ENCODE results near the gene HS2ST1. TPM values are rescaled to one million over a fixed set of nuclear protein-coding genes. Genes with fewer than 3 reads are reported as not detected.

The HS2ST1 gene
- total and polyA plus RNA-seq, 2 donors (not counting 3 experiments of a cell fraction or from before 2014, with no cell fraction given) = 5.5 to 31.2 TPM

- Histone ChIP-seq H2AFZ (ENCODE audit: low read depth, low read length) (no peak overlapping the region), H3K36me3 (ENCODE audit: control insufficient read depth in 2 of 2, extremely low read depth in 1 of 2, insufficient read depth in 2 of 2, low read length in 2 of 2) (no peaks in the 10 kb centered on the region), H3K9me3 (replicated peaks; ENCODE audit: control insufficient read depth, insufficient read depth, low read length) (no peaks in the 10 kb centered on the region), H3K27ac (ENCODE audit: insufficient read depth, low read depth, low read length) (no peak overlapping the region), H4K20me1 (replicated peaks; ENCODE audit: control insufficient read depth, extremely low read depth, insufficient read depth, low read length) (no peaks in the 10 kb centered on the region), H3K4me1 (ENCODE audit: control insufficient read depth, extremely low read depth, insufficient read depth, low read length) (peaks cover 2% of the 10 kb centered on the region), H3K9me1 (replicated peaks; ENCODE audit: control insufficient read depth, extremely low read depth, insufficient read depth, low read length) (no peaks in the 10 kb centered on the region), H3K4me2 (ENCODE audit: insufficient read depth, low read length) (no peak overlapping the region), H3K4me3 (replicated peaks in 1 of 3; ENCODE audit: insufficient read depth in 1 of 3, low read depth in 1 of 3, low read length in 3 of 3) (no peak overlapping the region), H3K27me3 (ENCODE audit: control insufficient read depth in 2 of 2, insufficient read depth in 2 of 2, low read length in 2 of 2) (peaks cover 0 to 10% of the 10 kb centered on the region in 2 experiments), H3K79me2 (ENCODE audit: control insufficient read depth, insufficient read depth, low read length) (no peaks in the 10 kb centered on the region), H3K9ac (replicated peaks; ENCODE audit: extremely low read depth, insufficient read depth, low read length) (no peak overlapping the region)
- ChIA-PET CTCF (interaction anchor here (0.8 to 1.4 kb wide), 3 partner anchors 9 to 824 kb away, joined by 3 to 7 read pairs (median 4); no protein-coding TSS in a partner anchor), POLR2A (no interaction called here)
- TF ChIP-seq CTCF (IDR thresholded peaks at IDR 0.05; ENCODE audit: extremely low read depth in 1 of 2, insufficient read depth in 1 of 2, low read depth in 1 of 2, low read length in 2 of 2) (no peak), MAX (IDR thresholded peaks at IDR 0.05; ENCODE audit: insufficient read depth, insufficient read length) (no peak), GATA2 (IDR thresholded peaks at IDR 0.05; ENCODE audit: insufficient read depth, insufficient read length, low read depth, low read length) (no peak), POLR2AphosphoS5 (IDR thresholded peaks at IDR 0.05; ENCODE audit: insufficient read depth, low read depth, low read length) (no peak), FOS (IDR thresholded peaks at IDR 0.05; ENCODE audit: borderline replicate concordance, insufficient read depth, low read length) (no peak), MYC (IDR thresholded peaks at IDR 0.05; ENCODE audit: low read depth, low read length) (no peak), EZH2 (IDR thresholded peaks at IDR 0.05; ENCODE audit: borderline replicate concordance, low read depth, low read length, severe bottlenecking) (no peak), JUN (IDR thresholded peaks at IDR 0.05; ENCODE audit: borderline replicate concordance, insufficient read depth, insufficient read length, low read depth) (no peak), POLR2A (IDR thresholded peaks at IDR 0.05; ENCODE audit: low read depth, low read length) (no peak)
- dilution Hi-C loops (cut with MboI; ENCODE audit: extremely low pct_ligation_motif_present, low sequenced_read_pairs) (no loop called here), intact Hi-C loops (cut with micrococcal nuclease) (loop anchor here (2.0 to 5.0 kb wide), 4 partner anchors 148 to 1173 kb away; partner anchors contain the start of gene LMO4)
- DNase-seq (ENCODE audit: low read depth, low spot score) (no peak), FAIRE-seq (no peak)
- no TSS peak for BruUV-seq (replicated peaks)
Observed at GRCh38 chr1:87129606-87130005, 215.2 kb downstream of the HS2ST1 start.
